H1 (cell line): ENCODE results near the gene LHFPL2. TPM values are rescaled to one million over a fixed set of nuclear protein-coding genes. Genes with fewer than 3 reads are reported as not detected.

Experiments used
- CTCF ChIA-PET: fragments of 300-600 bp; sonication (Branson Sonifier 250); formaldehyde crosslinking; loops from one replicate; lab custom pipeline; 2021; ENCODE audit not compliant: partially characterized antibody; lab: Charles Lee
- POLR2A ChIA-PET: fragments of 300-600 bp; sonication (Branson Sonifier 250); formaldehyde crosslinking; loops from one replicate; lab custom pipeline; 2021; ENCODE audit warnings: inconsistent platforms; ENCODE audit not compliant: partially characterized antibody; lab: Charles Lee
- DNase-seq, 2 experiments: peaks; one replicate each; pipeline versions ENCODE4 v3.0.0 to v3.0.0-alpha.2; 2010 to 2022; ENCODE audit warnings: low spot score in 2 of 2, low read depth in 1 of 2, mixed read lengths in 1 of 2
- FAIRE-seq: peaks from 2 replicates; lab custom pipeline; 2011; peaks lifted over from hg19 to GRCh38; lab: Jason Lieb, UNC
- H2AFZ ChIP-seq: 2 replicates; pipeline ENCODE4 v1.8.1; 2012; ENCODE audit warnings: low read length, inconsistent platforms
- H2AK5ac ChIP-seq: 2 replicates; pipeline ENCODE4 v1.6.1; 2013; ENCODE audit warnings: low read depth, low read length
- H2BK120ac ChIP-seq: replicated peaks from 2 replicates; pipeline ENCODE3; 2013; ENCODE audit warnings: low read depth, low read length, inconsistent platforms
- H2BK12ac ChIP-seq: 2 replicates; pipeline ENCODE4 v1.6.1; 2013; ENCODE audit warnings: low read depth, low read length
- H2BK15ac ChIP-seq: 2 replicates; pipeline ENCODE4 v1.6.1; 2013; ENCODE audit warnings: low read length
- H2BK20ac ChIP-seq: 2 replicates; pipeline ENCODE4 v1.6.1; 2013; ENCODE audit warnings: low read length
- H2BK5ac ChIP-seq: 2 replicates; pipeline ENCODE4 v1.6.1; 2013; ENCODE audit warnings: low read depth, low read length
- H3K14ac ChIP-seq: 2 replicates; pipeline ENCODE4 v1.6.1; 2013; ENCODE audit warnings: inconsistent platforms; ENCODE audit not compliant: insufficient read length
- H3K18ac ChIP-seq: 2 replicates; pipeline ENCODE4 v1.6.1; 2013; ENCODE audit warnings: low read length; ENCODE audit errors: extremely low read depth
- H3K23ac ChIP-seq: 2 replicates; pipeline ENCODE4 v1.6.1; 2013; ENCODE audit warnings: inconsistent platforms; ENCODE audit not compliant: insufficient read length
- H3K23me2 ChIP-seq: 2 replicates; pipeline ENCODE4 v1.6.1; 2013; ENCODE audit warnings: low read depth, low read length
- H3K27ac ChIP-seq: 2 replicates; pipeline ENCODE4 v1.6.1; 2011; ENCODE audit warnings: low read depth, low read length, inconsistent platforms
- H3K27me3 ChIP-seq, 4 experiments: replicated peaks in 1 of 4; 1 replicate in 1 of 4; 2 replicates in 3 of 4; pipeline versions ENCODE4 v1.6.1 to v1.8.1; 2011 to 2013; ENCODE audit warnings: low read length in 3 of 4, mild to moderate bottlenecking in 3 of 4, inconsistent platforms in 2 of 4, mixed read lengths in 2 of 4, moderate library complexity in 1 of 4; ENCODE audit not compliant: control insufficient read depth in 3 of 4, insufficient read depth in 3 of 4; ENCODE audit errors: extremely low read depth in 1 of 4
- H3K36me3 ChIP-seq, 4 experiments: 2 replicates each; pipeline versions ENCODE4 v1.6.1 to v1.8.1; 2011 to 2013; ENCODE audit warnings: mild to moderate bottlenecking in 4 of 4, low read length in 3 of 4, moderate library complexity in 2 of 4, control low read depth in 1 of 4, inconsistent platforms in 1 of 4; ENCODE audit not compliant: insufficient read depth in 4 of 4, control insufficient read depth in 2 of 4
- H3K4ac ChIP-seq: replicated peaks from 2 replicates; pipeline ENCODE3; 2013; ENCODE audit warnings: low read length, low read depth, mixed read lengths, inconsistent platforms; ENCODE audit not compliant: insufficient read length
- H3K4me1 ChIP-seq, 4 experiments: replicated peaks in 1 of 4; 1 replicate in 1 of 4; 2 replicates in 3 of 4; pipeline versions ENCODE4 v1.6.1 to v1.8.1; 2011 to 2013; ENCODE audit warnings: low read length in 3 of 4, inconsistent platforms in 2 of 4, mixed read lengths in 1 of 4; ENCODE audit not compliant: insufficient read depth in 4 of 4, control insufficient read depth in 3 of 4
- H3K4me2 ChIP-seq, 2 experiments: 2 replicates each; pipeline versions ENCODE4 v1.6.1 to v1.8.1; 2011 to 2013; ENCODE audit warnings: low read depth in 2 of 2, low read length in 2 of 2, control low read depth in 1 of 2, inconsistent platforms in 1 of 2, mild to moderate bottlenecking in 1 of 2; ENCODE audit not compliant: insufficient read depth in 1 of 2
- H3K4me3 ChIP-seq, 4 experiments: fragments of 200-600, 300-600 bp in 1 of 4; sonication (generic), shearing (Covaris generic), sonication (Bioruptor Twin) in 1 of 4; 2 replicates each; pipeline versions ENCODE4 v1.5.1 to v1.8.1; 2011 to 2016; ENCODE audit warnings: low read length in 4 of 4, low read depth in 3 of 4, control low read depth in 2 of 4, inconsistent platforms in 2 of 4, mild to moderate bottlenecking in 2 of 4, mixed read lengths in 1 of 4, moderate library complexity in 1 of 4; ENCODE audit not compliant: insufficient read depth in 2 of 4; ENCODE audit errors: extremely low read depth in 1 of 4
- H3K56ac ChIP-seq: replicated peaks from 2 replicates; pipeline ENCODE3; 2013; ENCODE audit warnings: low read depth, mild to moderate bottlenecking, mixed read lengths, low read length, inconsistent platforms; ENCODE audit not compliant: insufficient read length
- H3K79me1 ChIP-seq: 2 replicates; pipeline ENCODE4 v1.6.1; 2013; ENCODE audit warnings: low read depth, low read length, control low read depth
- H3K79me2 ChIP-seq, 2 experiments: 2 replicates each; pipeline versions ENCODE4 v1.6.1 to v1.8.1; 2012 to 2013; ENCODE audit warnings: low read length in 2 of 2, mild to moderate bottlenecking in 2 of 2, inconsistent platforms in 1 of 2; ENCODE audit not compliant: insufficient read depth in 2 of 2, control insufficient read depth in 1 of 2
- H3K9ac ChIP-seq, 4 experiments: replicated peaks in 1 of 4; 1 replicate in 1 of 4; 2 replicates in 3 of 4; pipeline versions ENCODE4 v1.6.1 to v1.8.1; 2011 to 2013; ENCODE audit warnings: low read depth in 3 of 4, low read length in 3 of 4, control low read depth in 2 of 4, mild to moderate bottlenecking in 2 of 4, moderate library complexity in 2 of 4, inconsistent platforms in 1 of 4; ENCODE audit errors: extremely low read depth in 1 of 4
- H3K9me3 ChIP-seq, 2 experiments: 2 replicates each; pipeline versions ENCODE4 v1.6.1 to v1.8.1; 2012 to 2013; ENCODE audit warnings: mild to moderate bottlenecking in 2 of 2, moderate library complexity in 2 of 2, control low read depth in 1 of 2, inconsistent platforms in 1 of 2, low read depth in 1 of 2, low read length in 1 of 2, mixed read lengths in 1 of 2; ENCODE audit not compliant: insufficient read depth in 2 of 2
- H4K20me1 ChIP-seq, 2 experiments: replicated peaks in 1 of 2; 2 replicates each; pipeline versions ENCODE3 to v1.8.1; 2011 to 2013; ENCODE audit warnings: inconsistent platforms in 2 of 2, low read length in 2 of 2, mild to moderate bottlenecking in 1 of 2; ENCODE audit not compliant: insufficient read depth in 2 of 2, control insufficient read depth in 1 of 2
- H4K5ac ChIP-seq: 2 replicates; pipeline ENCODE4 v1.6.1; 2013; ENCODE audit warnings: low read length, low read depth, mixed read lengths, inconsistent platforms; ENCODE audit not compliant: insufficient read length
- H4K8ac ChIP-seq: 2 replicates; pipeline ENCODE4 v1.8.0; 2013; ENCODE audit warnings: mild to moderate bottlenecking, moderate library complexity, low read length, inconsistent platforms; ENCODE audit not compliant: insufficient read depth; ENCODE audit errors: extremely low read depth
- H4K91ac ChIP-seq: replicated peaks from 2 replicates; pipeline ENCODE3; 2013; ENCODE audit warnings: low read length, mixed read lengths, inconsistent platforms; ENCODE audit not compliant: insufficient read length
- BRCA1 ChIP-seq: IDR thresholded peaks from 2 replicates; pipeline ENCODE4 v1.6.1; 2012; ENCODE audit warnings: low read depth, low read length, improper control_type of control experiment
- CBX5 ChIP-seq: fragments of 300-800, 300-1000 bp; sonication (generic); IDR thresholded peaks from 2 replicates; pipeline ENCODE4 v1.7.1; 2016; ENCODE audit warnings: antibody characterized with exemption, low read length, low read depth
- RXRA ChIP-seq: IDR thresholded peaks from 2 replicates; pipeline ENCODE4 v1.6.1; 2011; ENCODE audit warnings: low read depth, mild to moderate bottlenecking, low read length, moderate library complexity; ENCODE audit not compliant: insufficient read depth
- SUZ12 ChIP-seq: fragments of 200-600 bp; sonication (generic); IDR thresholded peaks from 2 replicates; pipeline ENCODE4 v1.6.1; 2012; ENCODE audit warnings: mild to moderate bottlenecking, inconsistent platforms, low read length, moderate library complexity, mixed read lengths
- ZNF274 ChIP-seq: IDR thresholded peaks from 2 replicates; pipeline ENCODE4 v1.7.0; 2012; ENCODE audit warnings: low read length, borderline replicate concordance; ENCODE audit errors: extremely low read depth
- WGBS, 2 experiments: shearing (Covaris generic) in 1 of 2; methylation state at CpG; one replicate each; pipeline versions ENCODE4 v1.1.6 to v1.1.7; 2013 to 2015; ENCODE audit warnings: low lambda C conversion rate in 2 of 2, mixed read lengths in 2 of 2, inconsistent platforms in 1 of 2, low coverage in 1 of 2, missing lambda C conversion rate in 1 of 2; ENCODE audit not compliant: insufficient replicate concordance in 2 of 2, insufficient coverage in 1 of 2, insufficient read length in 1 of 2; ENCODE audit errors: extremely low coverage in 1 of 2, missing lambda C conversion rate in 1 of 2; 5-methylcytosine and 5-hydroxymethylcytosine counted together
- polyA plus RNA-seq, 7 experiments: library from polyadenylated mRNA; depleted of rRNA in 3 of 7; stranded (reverse) in 5 of 7; unstranded in 2 of 7; fragments of >200 nt in 5 of 7; fragments of 200-250 nt in 2 of 7; gene quantifications; 1 replicate in 5 of 7; 2 replicates in 1 of 7; 4 replicates in 1 of 7; pipeline versions ENCODE4 v1.2.1 to v1.2.3, GENCODE V29; 2011 to 2013; ENCODE audit warnings: missing spikeins in 2 of 7, mixed read lengths in 2 of 7
- total RNA-seq: library from RNA; stranded (reverse); fragmentation: NEBNext Ultra II Directional; extraction: Animal tissue kit (Norgen Biotek cat#: 25700); gene quantifications from 2 replicates; pipeline ENCODE4 v1.2.1, GENCODE V29; 2021
- TF ChIP-seq, protein P1 (sequence below): IDR thresholded peaks from 2 replicates; pipeline ENCODE4 v1.6.1; 2011; ENCODE audit warnings: low read length, improper control_type of control experiment

LHFPL2 gene
- total and polyA plus RNA-seq, 2 of the 8 experiments (the other 6 are each of a cell fraction or from before 2014, with no cell fraction given): 9.6 to 43.0 TPM

DNA sequence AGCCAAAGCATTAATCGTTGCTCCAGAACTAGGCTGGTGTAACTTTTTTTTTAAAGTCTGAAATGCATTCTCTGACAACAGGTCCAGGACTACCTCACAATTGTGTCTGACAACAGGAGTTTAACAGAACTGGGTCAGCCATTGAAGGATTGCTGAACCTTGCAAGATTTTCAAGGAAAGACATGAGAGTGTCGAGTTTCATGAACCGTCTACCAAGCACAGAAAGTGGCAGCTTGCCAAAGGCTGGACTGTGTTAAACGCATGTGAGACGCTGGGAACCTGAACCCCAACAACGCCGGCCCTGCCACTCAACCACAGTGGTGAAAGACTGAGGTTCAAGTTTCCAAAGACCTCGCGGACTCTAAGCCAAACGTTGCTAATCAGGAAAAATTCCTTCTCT lies 79.1 kb downstream of the LHFPL2 start:
- no peak overlapping the region for H2AK5ac ChIP-seq
- no peak overlapping the region for H3K27ac ChIP-seq
- no peak overlapping the region for H2AFZ ChIP-seq
- DNase-seq: no peak
- no peak overlapping the region for H2BK20ac ChIP-seq
- H3K18ac ChIP-seq: no peak overlapping the region
- no peaks in the 10 kb centered on the region for H3K23me2 ChIP-seq
- WGBS, 2 experiments: 67% methylated on average over 10 of the region's 10 CpGs; no CpG with 5 or more reads in 1 of the 2 experiments
- H3K14ac ChIP-seq: no peak overlapping the region
- H3K4me1 ChIP-seq: peaks cover 0 to 13% (median 7%) of the 10 kb centered on the region in 4 experiments; a peak in 5 of 7 replicates
- peaks cover 3 to 8% of the 10 kb centered on the region in 2 experiments for H4K20me1 ChIP-seq
- no peak overlapping the region for H4K5ac ChIP-seq
- no peaks in the 10 kb centered on the region for H3K9me3 ChIP-seq
- H4K8ac ChIP-seq: no peak overlapping the region
- H2BK12ac ChIP-seq: no peak overlapping the region
- no peak overlapping the region for H2BK120ac ChIP-seq
- ChIA-PET POLR2A (interaction anchor here (0.6 kb wide), 1 partner anchor 1492 kb away, joined by 5 read pairs; no protein-coding TSS in a partner anchor), CTCF (interaction anchor here (0.6 to 1.5 kb wide), 3 partner anchors 29 to 1026 kb away, joined by 3 to 4 read pairs (median 4); no protein-coding TSS in a partner anchor)
- H3K4me2 ChIP-seq: no peak overlapping the region
- no peak overlapping the region for H3K9ac ChIP-seq
- no peak overlapping the region for H4K91ac ChIP-seq
- no peak overlapping the region for H2BK15ac ChIP-seq
- H3K4ac ChIP-seq: no peak overlapping the region
- H3K79me1 ChIP-seq: no peaks in the 10 kb centered on the region
- no peak overlapping the region for H3K4me3 ChIP-seq
- FAIRE-seq: no peak
- H3K56ac ChIP-seq: no peak overlapping the region
- H3K27me3 ChIP-seq: no peaks in the 10 kb centered on the region
- TF ChIP-seq SUZ12 (no peak), CBX5 (no peak), RXRA (no peak), ZNF274 (no peak), BRCA1 (no peak)
- TF ChIP-seq, protein P1, sequence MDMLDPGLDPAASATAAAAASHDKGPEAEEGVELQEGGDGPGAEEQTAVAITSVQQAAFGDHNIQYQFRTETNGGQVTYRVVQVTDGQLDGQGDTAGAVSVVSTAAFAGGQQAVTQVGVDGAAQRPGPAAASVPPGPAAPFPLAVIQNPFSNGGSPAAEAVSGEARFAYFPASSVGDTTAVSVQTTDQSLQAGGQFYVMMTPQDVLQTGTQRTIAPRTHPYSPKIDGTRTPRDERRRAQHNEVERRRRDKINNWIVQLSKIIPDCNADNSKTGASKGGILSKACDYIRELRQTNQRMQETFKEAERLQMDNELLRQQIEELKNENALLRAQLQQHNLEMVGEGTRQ: no peak
- no peak overlapping the region for H3K23ac ChIP-seq
- H3K79me2 ChIP-seq: peaks cover 0 to 75% of the 10 kb centered on the region in 2 experiments; a peak in 2 of 4 replicates
- no peaks in the 10 kb centered on the region for H3K36me3 ChIP-seq
- no peak overlapping the region for H2BK5ac ChIP-seq
